ENCODE results near the gene ANKRD9.

The ANKRD9 gene

DNA sequence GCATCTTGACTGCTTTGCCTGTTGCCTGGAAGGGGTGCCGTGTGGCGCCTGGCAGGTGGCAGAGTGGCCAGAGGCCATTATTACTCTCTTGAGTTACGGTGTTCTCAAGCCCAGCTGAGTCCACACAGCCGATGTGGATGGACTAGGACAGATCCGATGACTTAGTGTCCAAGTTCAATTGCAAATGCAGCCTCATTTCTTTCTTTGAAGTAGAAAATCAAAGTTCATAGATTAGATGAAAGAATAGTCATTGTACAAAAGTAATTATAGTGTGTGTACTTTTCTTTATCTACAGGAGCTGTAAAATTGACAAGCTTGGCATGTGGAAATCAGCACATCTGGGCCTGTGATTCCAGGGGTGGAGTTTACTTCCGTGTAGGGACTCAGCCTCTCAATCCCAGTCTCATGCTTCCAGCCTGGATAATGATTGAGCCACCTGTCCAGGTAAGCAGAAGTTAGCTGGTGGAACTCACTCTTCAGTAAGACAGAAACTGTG, 44.7 kb downstream of the ANKRD9 start:
- Histone ChIP-seq H3K4me1 (ENCODE audit: insufficient read depth, low read length, severe bottlenecking) (no peaks in the 10 kb centered on the region), H3K9me2 (ENCODE audit: low read depth, low read length) (no peaks in the 10 kb centered on the region), H3K27me3 (ENCODE audit: insufficient read depth, low read length) (no peaks in the 10 kb centered on the region), H3F3A (ENCODE audit: insufficient read depth, low read length) (no peaks in the 10 kb centered on the region), H3K4me3 (ENCODE audit: low read depth, low read length, poor library complexity, severe bottlenecking) (no peak overlapping the region), H3K79me2 (ENCODE audit: insufficient read depth, low read length) (no peaks in the 10 kb centered on the region), H3K36me3 (ENCODE audit: insufficient read depth, low read length) (no peaks in the 10 kb centered on the region), H3K9me3 (ENCODE audit: low read length) (no peaks in the 10 kb centered on the region), H3K9ac (ENCODE audit: low read length) (no peak overlapping the region), H3K27ac (ENCODE audit: low read depth, low read length, poor library complexity, severe bottlenecking) (no peak overlapping the region), H4K20me1 (ENCODE audit: insufficient read depth, low read length) (no peaks in the 10 kb centered on the region), H2AFZ (ENCODE audit: low read length) (no peak overlapping the region), H3K4me2 (ENCODE audit: low read length) (no peak overlapping the region)
- TF ChIP-seq, protein P1, sequence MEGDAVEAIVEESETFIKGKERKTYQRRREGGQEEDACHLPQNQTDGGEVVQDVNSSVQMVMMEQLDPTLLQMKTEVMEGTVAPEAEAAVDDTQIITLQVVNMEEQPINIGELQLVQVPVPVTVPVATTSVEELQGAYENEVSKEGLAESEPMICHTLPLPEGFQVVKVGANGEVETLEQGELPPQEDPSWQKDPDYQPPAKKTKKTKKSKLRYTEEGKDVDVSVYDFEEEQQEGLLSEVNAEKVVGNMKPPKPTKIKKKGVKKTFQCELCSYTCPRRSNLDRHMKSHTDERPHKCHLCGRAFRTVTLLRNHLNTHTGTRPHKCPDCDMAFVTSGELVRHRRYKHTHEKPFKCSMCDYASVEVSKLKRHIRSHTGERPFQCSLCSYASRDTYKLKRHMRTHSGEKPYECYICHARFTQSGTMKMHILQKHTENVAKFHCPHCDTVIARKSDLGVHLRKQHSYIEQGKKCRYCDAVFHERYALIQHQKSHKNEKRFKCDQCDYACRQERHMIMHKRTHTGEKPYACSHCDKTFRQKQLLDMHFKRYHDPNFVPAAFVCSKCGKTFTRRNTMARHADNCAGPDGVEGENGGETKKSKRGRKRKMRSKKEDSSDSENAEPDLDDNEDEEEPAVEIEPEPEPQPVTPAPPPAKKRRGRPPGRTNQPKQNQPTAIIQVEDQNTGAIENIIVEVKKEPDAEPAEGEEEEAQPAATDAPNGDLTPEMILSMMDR (IDR thresholded peaks at IDR 0.05; ENCODE audit: low read length): no peak

DNA sequence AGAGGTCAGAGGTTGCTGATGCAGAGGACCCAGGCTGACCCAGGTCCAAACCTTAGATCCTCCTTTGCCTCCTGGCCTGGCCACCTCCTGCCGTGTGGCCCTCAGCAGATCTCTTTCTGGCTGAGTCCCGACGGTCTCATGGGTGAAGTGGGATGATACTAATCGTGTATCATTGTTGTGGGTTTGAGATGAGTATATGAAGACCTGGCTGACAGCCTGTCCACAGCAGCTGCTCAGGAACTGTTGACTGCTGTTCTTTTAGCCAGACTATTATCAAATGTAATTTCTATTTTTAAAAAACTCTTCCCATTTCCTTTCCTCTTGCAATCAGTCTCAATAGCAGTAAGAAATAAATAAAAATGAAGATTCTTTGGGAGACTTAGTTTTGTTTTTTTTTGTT, 45.6 kb downstream of the ANKRD9 start:
- H3K27ac ChIP-seq (ENCODE audit: low read depth, low read length, poor library complexity, severe bottlenecking): no peak overlapping the region
- H3K4me1 ChIP-seq (ENCODE audit: insufficient read depth, low read length, severe bottlenecking): no peaks in the 10 kb centered on the region
- no peaks in the 10 kb centered on the region for H3K36me3 ChIP-seq (ENCODE audit: insufficient read depth, low read length)
- no peaks in the 10 kb centered on the region for H4K20me1 ChIP-seq (ENCODE audit: insufficient read depth, low read length)
- no peaks in the 10 kb centered on the region for H3F3A ChIP-seq (ENCODE audit: insufficient read depth, low read length)
- H3K4me3 ChIP-seq (ENCODE audit: low read depth, low read length, poor library complexity, severe bottlenecking): no peak overlapping the region
- TF ChIP-seq, protein P1 (IDR thresholded peaks at IDR 0.05; ENCODE audit: low read length): no peak
- no peak for TF ChIP-seq EZH2 (IDR thresholded peaks at IDR 0.05; ENCODE audit: borderline replicate concordance, low read length)
- H3K27me3 ChIP-seq (ENCODE audit: insufficient read depth, low read length): no peaks in the 10 kb centered on the region
- no peaks in the 10 kb centered on the region for H3K9me2 ChIP-seq (ENCODE audit: low read depth, low read length)
- H3K9ac ChIP-seq (ENCODE audit: low read length): no peak overlapping the region
- no peak overlapping the region for H3K4me2 ChIP-seq (ENCODE audit: low read length)
- no peaks in the 10 kb centered on the region for H3K79me2 ChIP-seq (ENCODE audit: insufficient read depth, low read length)
- no peak overlapping the region for H2AFZ ChIP-seq (ENCODE audit: low read length)
- no peaks in the 10 kb centered on the region for H3K9me3 ChIP-seq (ENCODE audit: low read length)

DNA sequence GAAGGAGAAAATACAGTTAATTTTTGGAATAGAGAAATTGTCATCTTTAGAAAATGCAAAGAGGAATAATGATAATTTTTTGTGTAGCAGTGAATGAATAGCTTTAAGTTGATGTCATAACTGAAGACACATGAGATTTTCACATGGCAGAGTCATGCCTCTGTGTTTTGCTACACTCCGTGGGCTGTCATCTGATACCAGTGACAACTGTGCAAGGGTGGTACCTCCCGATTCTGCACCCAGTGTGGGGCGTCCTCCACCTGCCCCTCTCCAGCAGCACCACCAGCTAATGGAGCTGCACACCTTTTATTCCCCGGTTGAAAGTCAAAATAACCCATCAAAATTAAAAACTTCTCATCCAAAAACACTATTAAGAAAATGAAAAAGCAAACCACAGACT, 47.2 kb downstream of the ANKRD9 start:
- H3K27ac ChIP-seq (ENCODE audit: low read depth, low read length, poor library complexity, severe bottlenecking): no peak overlapping the region
- no peak overlapping the region for H2AFZ ChIP-seq (ENCODE audit: low read length)
- H3K4me1 ChIP-seq (ENCODE audit: insufficient read depth, low read length, severe bottlenecking): no peaks in the 10 kb centered on the region
- no peak overlapping the region for H3K4me2 ChIP-seq (ENCODE audit: low read length)
- no peaks in the 10 kb centered on the region for H4K20me1 ChIP-seq (ENCODE audit: insufficient read depth, low read length)
- no peaks in the 10 kb centered on the region for H3K27me3 ChIP-seq (ENCODE audit: insufficient read depth, low read length)
- no peaks in the 10 kb centered on the region for H3K9me2 ChIP-seq (ENCODE audit: low read depth, low read length)
- no peaks in the 10 kb centered on the region for H3K9me3 ChIP-seq (ENCODE audit: low read length)
- TF ChIP-seq, protein P1 (IDR thresholded peaks at IDR 0.05; ENCODE audit: low read length): no peak
- TF ChIP-seq EZH2 (IDR thresholded peaks at IDR 0.05; ENCODE audit: borderline replicate concordance, low read length): no peak
- no peaks in the 10 kb centered on the region for H3F3A ChIP-seq (ENCODE audit: insufficient read depth, low read length)
- H3K9ac ChIP-seq (ENCODE audit: low read length): no peak overlapping the region
- no peak overlapping the region for H3K4me3 ChIP-seq (ENCODE audit: low read depth, low read length, poor library complexity, severe bottlenecking)
- H3K79me2 ChIP-seq (ENCODE audit: insufficient read depth, low read length): no peaks in the 10 kb centered on the region
- H3K36me3 ChIP-seq (ENCODE audit: insufficient read depth, low read length): no peaks in the 10 kb centered on the region

Data from OCI-LY1 (cell line).